Measurements from ENCODE around the gene IFI35. TPM values are rescaled to one million over a fixed set of nuclear protein-coding genes. Genes with fewer than 3 reads are reported as not detected.

Gene IFI35
- total and polyA plus RNA-seq, 5 donors from 2014 or later = 38.3 to 87.6 (median 63.4) TPM

Other genes with a start within 250 kb of the IFI35 start
- not detected for gene RAMP2, start 245.6 kb upstream of the IFI35 start, total RNA-seq
- not detected for gene RAMP2, start 245.6 kb upstream of the IFI35 start, polyA plus RNA-seq
- 29.4 TPM for gene VPS25, start 233.3 kb upstream of the IFI35 start, total RNA-seq
- 10 to 100 TPM; 62.8 to 73.3 (median 71.4) TPM for gene VPS25, start 233.3 kb upstream of the IFI35 start, polyA plus RNA-seq
- gene WNK4, start 226.2 kb upstream of the IFI35 start, total RNA-seq = not detected
- gene WNK4, start 226.2 kb upstream of the IFI35 start, polyA plus RNA-seq = under 1 TPM in 1 of 4 donors, not detected in 3; 0.09 TPM
- 12.8 TPM for gene COA3, start 208.1 kb upstream of the IFI35 start, total RNA-seq
- 100 to 1,000 TPM; 147 to 162 (median 156) TPM for gene COA3, start 208.1 kb upstream of the IFI35 start, polyA plus RNA-seq
- not detected for gene CNTD1, start 207.9 kb upstream of the IFI35 start, total RNA-seq
- gene CNTD1, start 207.9 kb upstream of the IFI35 start, polyA plus RNA-seq = under 1 TPM; 0.15 to 0.42 (median 0.28) TPM
- 153 TPM for gene BECN1, start 182.5 kb upstream of the IFI35 start, total RNA-seq
- gene BECN1, start 182.5 kb upstream of the IFI35 start, polyA plus RNA-seq = 100 to 1,000 TPM; 138 to 180 (median 160) TPM
- 66.7 TPM for gene PSME3, start 173.4 kb upstream of the IFI35 start, total RNA-seq
- 100 to 1,000 TPM; 114 to 129 (median 127) TPM for gene PSME3, start 173.4 kb upstream of the IFI35 start, polyA plus RNA-seq
- gene AOC2, start 162.2 kb upstream of the IFI35 start, total RNA-seq = 2.3 TPM
- under 1 TPM in 1 of 4 donors, not detected in 3; 0.17 TPM for gene AOC2, start 162.2 kb upstream of the IFI35 start, polyA plus RNA-seq
- 0.49 TPM for gene AOC3, start 155.6 kb upstream of the IFI35 start, total RNA-seq
- not detected for gene AOC3, start 155.6 kb upstream of the IFI35 start, polyA plus RNA-seq
- not detected for gene G6PC1, start 106.0 kb upstream of the IFI35 start, total RNA-seq
- gene G6PC1, start 106.0 kb upstream of the IFI35 start, polyA plus RNA-seq = not detected
- 48.5 TPM for gene AARSD1, start 42.3 kb upstream of the IFI35 start, total RNA-seq
- 10 to 100 TPM; 23.2 to 39.2 (median 28.9) TPM for gene AARSD1, start 42.3 kb upstream of the IFI35 start, polyA plus RNA-seq
- 1.5 TPM for gene PTGES3L, start 26.7 kb upstream of the IFI35 start, total RNA-seq
- not detected for gene PTGES3L, start 26.7 kb upstream of the IFI35 start, polyA plus RNA-seq
- gene RUNDC1, start 26.2 kb upstream of the IFI35 start, total RNA-seq = 14.9 TPM
- gene RUNDC1, start 26.2 kb upstream of the IFI35 start, polyA plus RNA-seq = 10 to 100 TPM; 10.6 to 15.2 (median 13.2) TPM
- gene RPL27, start 8.4 kb upstream of the IFI35 start, total RNA-seq = 881 TPM
- gene RPL27, start 8.4 kb upstream of the IFI35 start, polyA plus RNA-seq = 1,000 to 10,000 TPM; 1,558 to 2,241 (median 2,024) TPM
- 21.9 TPM for gene VAT1, start 15.6 kb downstream of the IFI35 start, total RNA-seq
- gene VAT1, start 15.6 kb downstream of the IFI35 start, polyA plus RNA-seq = 10 to 100 TPM; 40.6 to 51.4 (median 49.1) TPM
- gene RND2, start 18.4 kb downstream of the IFI35 start, total RNA-seq = not detected
- gene RND2, start 18.4 kb downstream of the IFI35 start, polyA plus RNA-seq = under 1 TPM in 3 of 4 donors, not detected in 1; 0.05 to 0.18 (median 0.08) TPM
- gene BRCA1, start 118.6 kb downstream of the IFI35 start, total RNA-seq = 5.7 TPM
- gene BRCA1, start 118.6 kb downstream of the IFI35 start, polyA plus RNA-seq = 1 to 10 TPM; 1.0 to 4.1 (median 1.8) TPM
- gene NBR1, start 164.4 kb downstream of the IFI35 start, total RNA-seq = 65.0 TPM
- gene NBR1, start 164.4 kb downstream of the IFI35 start, polyA plus RNA-seq = 100 to 1,000 TPM in 2 of 4 donors, 10 to 100 TPM in 2; 93.6 to 104 (median 97.3) TPM
- gene TMEM106A, start 205.1 kb downstream of the IFI35 start, total RNA-seq = 12.9 TPM
- gene TMEM106A, start 205.1 kb downstream of the IFI35 start, polyA plus RNA-seq = 1 to 10 TPM; 1.3 to 3.3 (median 1.9) TPM
- not detected for gene CCDC200, start 221.8 kb downstream of the IFI35 start, total RNA-seq
- gene CCDC200, start 221.8 kb downstream of the IFI35 start, polyA plus RNA-seq = not detected
- gene RNU2-1, start 227.2 kb downstream of the IFI35 start, total RNA-seq = 4,537 TPM
- gene RNU2-1, start 227.2 kb downstream of the IFI35 start, polyA plus RNA-seq = not detected